ENCODE measurements around the gene STAT1.

The STAT1 gene

DNA sequence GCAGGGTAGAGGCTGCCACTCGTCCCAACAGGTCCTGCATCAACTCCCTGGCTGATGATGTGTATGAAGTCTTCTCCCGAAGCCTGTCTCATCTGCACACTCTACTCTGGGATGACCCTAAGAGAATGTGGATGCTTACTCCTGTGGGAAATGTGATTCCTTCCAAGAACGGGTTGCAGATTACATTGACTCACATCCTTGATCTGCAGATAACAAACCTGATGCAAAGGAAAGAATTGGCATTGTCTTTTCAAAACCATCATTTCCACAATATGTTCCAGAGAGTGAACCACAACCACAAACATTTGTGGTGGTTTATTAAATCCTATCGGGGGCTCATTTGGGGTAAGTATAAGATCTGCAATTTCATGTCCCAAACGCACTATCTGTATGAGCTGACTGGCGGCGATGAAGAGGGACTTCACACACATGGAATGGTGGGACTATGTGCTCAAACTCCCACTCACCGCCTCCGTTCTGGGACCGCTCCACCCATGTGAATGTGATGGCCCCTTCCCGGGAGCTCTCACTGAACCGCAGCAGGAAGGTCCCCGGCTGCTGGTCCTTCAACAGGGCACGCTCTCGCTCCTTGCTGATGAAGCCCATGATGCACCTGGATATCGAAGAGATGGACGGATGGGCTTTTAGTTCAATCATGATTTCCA lies 35.5 kb downstream of the STAT1 start:
- H3K27me3 ChIP-seq (replicated peaks; ENCODE audit: control insufficient read depth, insufficient read depth, low read length): no peaks in the 10 kb centered on the region
- H3K9me3 ChIP-seq (ENCODE audit: control insufficient read depth, low read length): no peaks in the 10 kb centered on the region
- H3K4me3 ChIP-seq (ENCODE audit: low read length): no peak overlapping the region
- H3K9ac ChIP-seq (ENCODE audit: low read length): no peak overlapping the region
- DNase-seq (ENCODE audit: low read depth): no peak
- H3K4me1 ChIP-seq (ENCODE audit: control insufficient read depth, insufficient read depth, low read length): peaks cover 21% of the 10 kb centered on the region
- H3K36me3 ChIP-seq (ENCODE audit: control insufficient read depth, insufficient read depth, low read length, severe bottlenecking): peaks cover 100% of the 10 kb centered on the region

DNA sequence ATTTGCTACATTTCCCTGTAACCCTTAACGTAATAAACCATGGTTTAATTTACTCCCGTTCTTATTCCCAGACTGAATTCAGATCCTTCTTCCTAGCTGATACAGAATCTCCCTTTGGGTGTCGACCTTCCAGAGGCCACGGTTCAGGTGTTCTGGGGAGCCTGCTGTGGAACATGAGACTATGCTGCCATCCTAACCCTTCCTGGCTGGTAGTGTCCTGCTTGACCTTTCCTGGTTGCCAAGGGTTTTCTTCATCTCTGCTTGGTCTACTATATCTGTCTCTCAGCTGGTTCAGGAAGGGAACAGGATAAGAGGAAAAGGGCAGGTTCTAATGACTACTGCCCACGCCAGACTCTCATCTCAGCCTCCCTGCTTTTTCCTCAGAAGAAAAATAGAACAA lies 36.5 kb downstream of the STAT1 start:
- Histone ChIP-seq H3K4me3 (ENCODE audit: low read length) (no peak overlapping the region), H3K36me3 (ENCODE audit: control insufficient read depth, insufficient read depth, low read length, severe bottlenecking) (peaks cover 100% of the 10 kb centered on the region), H3K9ac (ENCODE audit: low read length) (no peak overlapping the region), H3K4me1 (ENCODE audit: control insufficient read depth, insufficient read depth, low read length) (peaks cover 32% of the 10 kb centered on the region), H3K27me3 (replicated peaks; ENCODE audit: control insufficient read depth, insufficient read depth, low read length) (no peaks in the 10 kb centered on the region), H3K9me3 (ENCODE audit: control insufficient read depth, low read length) (no peaks in the 10 kb centered on the region)
- no peak for DNase-seq (ENCODE audit: low read depth)

- no peaks in the 10 kb centered on the region for H3K27me3 ChIP-seq (replicated peaks; ENCODE audit: control insufficient read depth, insufficient read depth, low read length)
- H3K4me3 ChIP-seq (ENCODE audit: low read length): no peak overlapping the region
- H3K4me1 ChIP-seq (ENCODE audit: control insufficient read depth, insufficient read depth, low read length): peaks cover 38% of the 10 kb centered on the region
- peaks cover 100% of the 10 kb centered on the region for H3K36me3 ChIP-seq (ENCODE audit: control insufficient read depth, insufficient read depth, low read length, severe bottlenecking)
- DNase-seq (ENCODE audit: low read depth): no peak
- H3K9ac ChIP-seq (ENCODE audit: low read length): no peak overlapping the region
- no peaks in the 10 kb centered on the region for H3K9me3 ChIP-seq (ENCODE audit: control insufficient read depth, low read length)
These were observed 37.5 kb downstream of the STAT1 start for GRCh38 chr2:190976521-190976920.

DNA sequence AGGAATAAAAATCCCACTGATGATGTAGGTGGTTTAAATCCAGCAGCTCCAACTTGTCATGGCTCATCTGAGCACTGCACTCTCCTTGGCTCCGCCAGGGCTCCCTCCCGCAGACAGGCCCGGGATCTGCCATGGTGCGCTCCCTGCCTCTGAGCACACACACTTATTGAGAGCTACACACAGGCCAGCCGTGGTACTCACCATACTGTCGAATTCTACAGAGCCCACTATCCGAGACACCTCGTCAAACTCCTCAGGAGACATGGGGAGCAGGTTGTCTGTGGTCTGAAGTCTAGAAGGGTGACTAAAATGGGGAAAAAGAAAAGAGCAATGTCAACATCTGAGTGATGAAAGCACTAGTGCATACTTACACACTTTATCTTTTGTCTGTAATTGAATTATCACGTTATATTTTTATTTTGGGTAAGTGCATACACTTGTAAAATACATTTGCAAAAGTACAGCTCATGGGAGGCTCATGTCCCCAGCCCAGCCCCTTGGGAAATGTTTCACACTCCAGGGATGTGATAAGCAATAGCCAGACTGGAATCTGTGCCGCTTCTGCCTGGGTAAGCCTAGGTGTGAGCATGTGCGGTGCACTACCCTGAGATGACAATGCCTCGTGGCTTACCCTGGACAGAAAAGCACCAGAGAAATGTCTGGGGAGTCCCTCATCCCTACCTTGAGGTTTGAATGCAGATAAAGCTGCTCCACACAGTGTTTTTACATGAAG lies 39.2 kb downstream of the STAT1 start:
- Histone ChIP-seq H3K27me3 (replicated peaks; ENCODE audit: control insufficient read depth, insufficient read depth, low read length) (no peaks in the 10 kb centered on the region), H3K9me3 (ENCODE audit: control insufficient read depth, low read length) (no peaks in the 10 kb centered on the region), H3K9ac (ENCODE audit: low read length) (peak overlapping the region; percentile 57), H3K4me3 (ENCODE audit: low read length) (peak overlapping the region; percentile 39), H3K36me3 (ENCODE audit: control insufficient read depth, insufficient read depth, low read length, severe bottlenecking) (peaks cover 100% of the 10 kb centered on the region), H3K4me1 (ENCODE audit: control insufficient read depth, insufficient read depth, low read length) (peaks cover 43% of the 10 kb centered on the region)
- DNase-seq (ENCODE audit: low read depth): no peak

DNA sequence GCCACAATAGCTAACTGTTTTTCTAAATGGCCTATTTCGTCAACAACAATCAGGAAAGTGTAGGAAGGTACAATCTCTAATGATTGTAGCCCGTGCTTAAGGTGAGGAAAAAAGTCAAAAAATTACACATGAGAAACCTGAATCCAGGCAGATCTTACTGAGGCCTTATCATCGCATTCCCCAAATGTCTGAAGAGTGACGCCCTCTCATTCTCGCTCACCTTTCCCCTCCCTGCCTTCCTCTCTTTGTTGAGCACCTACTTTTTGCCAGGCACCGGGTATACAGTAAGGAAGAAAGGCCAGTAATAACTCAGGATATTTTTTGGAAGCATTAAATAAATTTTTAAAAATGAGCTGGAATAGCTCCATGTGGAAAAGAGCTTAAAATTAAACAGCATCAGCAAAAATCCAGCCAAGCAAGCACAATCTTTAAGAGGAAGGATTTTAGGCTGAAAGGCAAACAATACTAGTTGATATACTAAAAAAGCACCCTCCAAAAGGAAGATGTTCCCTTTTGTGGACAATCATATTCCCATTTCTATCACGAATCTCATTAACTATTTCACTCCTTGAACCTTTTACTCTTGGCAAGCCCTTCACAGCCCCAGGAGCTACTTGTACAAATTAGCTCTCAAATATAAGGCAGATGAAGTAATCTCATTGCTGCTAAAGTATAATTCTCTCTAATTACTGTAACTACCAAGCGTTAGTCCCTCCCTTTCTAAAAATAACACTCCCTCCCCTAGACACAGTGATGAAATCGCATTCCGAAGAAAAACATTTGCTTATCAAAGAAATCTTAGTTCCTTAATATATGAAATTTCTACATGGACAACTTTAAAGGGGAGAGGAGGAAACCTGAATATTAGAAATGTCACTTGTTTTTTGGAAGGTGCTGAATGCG lies 40.0 kb downstream of the STAT1 start:
- peaks cover 43% of the 10 kb centered on the region for H3K4me1 ChIP-seq (ENCODE audit: control insufficient read depth, insufficient read depth, low read length)
- H3K36me3 ChIP-seq (ENCODE audit: control insufficient read depth, insufficient read depth, low read length, severe bottlenecking): peaks cover 100% of the 10 kb centered on the region

DNA sequence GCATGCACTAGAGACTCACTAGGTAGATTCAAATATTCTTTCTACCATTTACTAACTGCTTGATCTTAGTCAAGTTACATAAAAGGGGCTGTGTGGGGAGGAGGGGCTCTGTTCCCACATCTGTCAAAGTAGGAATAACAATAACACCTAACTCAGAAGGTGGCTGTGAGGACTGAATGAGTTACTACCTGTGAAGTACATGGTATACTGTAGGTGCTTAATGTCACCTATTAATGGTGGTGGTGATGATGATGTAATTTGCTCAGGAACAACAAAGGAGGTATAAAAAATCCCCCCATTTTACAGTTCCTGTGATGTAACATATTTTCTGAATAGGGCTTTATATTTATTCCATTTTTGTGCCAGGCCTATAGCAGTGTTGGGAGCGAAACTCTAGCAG lies 40.7 kb downstream of the STAT1 start:
- Histone ChIP-seq H3K27me3 (replicated peaks; ENCODE audit: control insufficient read depth, insufficient read depth, low read length) (no peaks in the 10 kb centered on the region), H3K36me3 (ENCODE audit: control insufficient read depth, insufficient read depth, low read length, severe bottlenecking) (peaks cover 100% of the 10 kb centered on the region), H3K4me1 (ENCODE audit: control insufficient read depth, insufficient read depth, low read length) (peaks cover 43% of the 10 kb centered on the region), H3K9me3 (ENCODE audit: control insufficient read depth, low read length) (no peaks in the 10 kb centered on the region), H3K4me3 (ENCODE audit: low read length) (peak overlapping the region; percentile 43), H3K9ac (ENCODE audit: low read length) (peak overlapping the region; percentile 57)
- DNase-seq (ENCODE audit: low read depth): no peak

More for the DNA sequence above, 40.0 kb downstream of the STAT1 start:
- DNase-seq (ENCODE audit: low read depth): peak; percentile 23
- peak overlapping the region; percentile 57 for H3K9ac ChIP-seq (ENCODE audit: low read length)
- no peaks in the 10 kb centered on the region for H3K27me3 ChIP-seq (replicated peaks; ENCODE audit: control insufficient read depth, insufficient read depth, low read length)
- peak overlapping the region; percentile 43 for H3K4me3 ChIP-seq (ENCODE audit: low read length)
- no peaks in the 10 kb centered on the region for H3K9me3 ChIP-seq (ENCODE audit: control insufficient read depth, low read length)

DNA sequence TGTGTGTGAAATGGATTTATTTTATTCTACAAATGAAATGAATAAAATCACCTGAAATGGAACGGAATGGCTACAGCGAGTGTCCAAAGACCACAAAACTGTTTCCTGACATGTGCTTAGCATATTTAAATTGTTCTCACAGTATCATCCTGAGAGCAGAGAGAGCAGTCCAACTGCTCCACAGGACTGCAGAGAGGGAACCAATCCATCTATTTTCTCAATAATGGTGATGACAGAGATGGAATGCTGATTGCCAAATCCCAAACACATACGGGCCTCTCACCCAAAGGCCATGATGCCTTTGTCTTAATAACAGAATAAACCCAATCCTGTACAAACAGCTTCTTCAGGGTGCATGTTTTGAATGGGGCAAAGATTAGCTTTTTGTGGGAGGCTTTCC lies 41.1 kb downstream of the STAT1 start:
- peak overlapping the region; percentile 43 for H3K4me3 ChIP-seq (ENCODE audit: low read length)
- peaks cover 100% of the 10 kb centered on the region for H3K36me3 ChIP-seq (ENCODE audit: control insufficient read depth, insufficient read depth, low read length, severe bottlenecking)
- no peaks in the 10 kb centered on the region for H3K9me3 ChIP-seq (ENCODE audit: control insufficient read depth, low read length)
- no peak for DNase-seq (ENCODE audit: low read depth)
- H3K9ac ChIP-seq (ENCODE audit: low read length): peak overlapping the region; percentile 57
- H3K4me1 ChIP-seq (ENCODE audit: control insufficient read depth, insufficient read depth, low read length): peaks cover 43% of the 10 kb centered on the region
- no peaks in the 10 kb centered on the region for H3K27me3 ChIP-seq (replicated peaks; ENCODE audit: control insufficient read depth, insufficient read depth, low read length)

DNA sequence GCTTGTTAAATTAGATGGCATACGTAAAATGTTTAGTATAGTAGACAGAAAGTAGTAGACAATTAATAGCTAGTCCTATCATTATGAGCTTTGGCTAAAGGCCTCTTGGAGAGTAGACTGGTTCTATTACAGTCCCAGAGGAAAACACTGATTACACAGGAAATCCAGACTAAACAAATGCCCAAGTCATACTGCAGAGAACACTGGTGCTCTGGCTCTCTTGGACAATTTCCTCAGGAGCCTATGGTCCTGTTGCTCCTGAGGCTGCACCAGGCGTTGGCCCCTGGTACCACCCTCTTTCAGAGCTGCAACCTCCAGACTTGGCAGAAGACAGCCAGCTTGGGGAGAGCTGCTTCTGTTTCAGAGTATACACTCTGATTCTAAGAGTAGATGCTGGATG lies 41.8 kb downstream of the STAT1 start:
- Histone ChIP-seq H3K9ac (ENCODE audit: low read length) (no peak overlapping the region), H3K36me3 (ENCODE audit: control insufficient read depth, insufficient read depth, low read length, severe bottlenecking) (peaks cover 100% of the 10 kb centered on the region), H3K9me3 (ENCODE audit: control insufficient read depth, low read length) (no peaks in the 10 kb centered on the region), H3K4me1 (ENCODE audit: control insufficient read depth, insufficient read depth, low read length) (peaks cover 43% of the 10 kb centered on the region), H3K4me3 (ENCODE audit: low read length) (no peak overlapping the region), H3K27me3 (replicated peaks; ENCODE audit: control insufficient read depth, insufficient read depth, low read length) (no peaks in the 10 kb centered on the region)
- DNase-seq (ENCODE audit: low read depth): no peak

GRCh38 chr2:190970873-190971506 lies 43.0 kb downstream of the STAT1 start:
- Histone ChIP-seq H3K27me3 (replicated peaks; ENCODE audit: control insufficient read depth, insufficient read depth, low read length) (no peaks in the 10 kb centered on the region), H3K9ac (ENCODE audit: low read length) (no peak overlapping the region), H3K9me3 (ENCODE audit: control insufficient read depth, low read length) (no peaks in the 10 kb centered on the region), H3K4me3 (ENCODE audit: low read length) (no peak overlapping the region), H3K36me3 (ENCODE audit: control insufficient read depth, insufficient read depth, low read length, severe bottlenecking) (peaks cover 100% of the 10 kb centered on the region), H3K4me1 (ENCODE audit: control insufficient read depth, insufficient read depth, low read length) (peaks cover 43% of the 10 kb centered on the region)
- DNase-seq (ENCODE audit: low read depth): no peak

DNA sequence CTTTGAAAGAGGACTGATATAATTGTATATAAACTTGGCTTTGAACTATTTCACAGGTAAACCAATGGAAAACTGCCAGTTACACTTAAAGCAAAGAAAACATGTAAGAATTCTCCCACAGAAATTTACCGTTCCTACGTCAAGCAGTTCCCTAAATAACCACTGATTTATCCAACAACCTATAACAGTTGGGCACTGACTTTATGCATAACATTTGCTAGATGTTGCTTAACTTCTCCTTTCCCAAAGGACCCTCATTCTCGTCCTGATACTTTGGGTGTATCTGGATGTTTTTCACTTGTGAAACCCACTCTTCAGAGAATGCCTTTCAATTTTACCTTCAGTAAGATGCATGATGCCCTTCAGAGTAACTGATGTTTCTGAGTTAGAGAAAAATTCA lies 43.8 kb downstream of the STAT1 start:
- Histone ChIP-seq H3K36me3 (ENCODE audit: control insufficient read depth, insufficient read depth, low read length, severe bottlenecking) (peaks cover 100% of the 10 kb centered on the region), H3K9ac (ENCODE audit: low read length) (no peak overlapping the region), H3K9me3 (ENCODE audit: control insufficient read depth, low read length) (no peaks in the 10 kb centered on the region), H3K27me3 (replicated peaks; ENCODE audit: control insufficient read depth, insufficient read depth, low read length) (no peaks in the 10 kb centered on the region), H3K4me1 (ENCODE audit: control insufficient read depth, insufficient read depth, low read length) (peaks cover 38% of the 10 kb centered on the region), H3K4me3 (ENCODE audit: low read length) (no peak overlapping the region)
- DNase-seq (ENCODE audit: low read depth): no peak

DNA sequence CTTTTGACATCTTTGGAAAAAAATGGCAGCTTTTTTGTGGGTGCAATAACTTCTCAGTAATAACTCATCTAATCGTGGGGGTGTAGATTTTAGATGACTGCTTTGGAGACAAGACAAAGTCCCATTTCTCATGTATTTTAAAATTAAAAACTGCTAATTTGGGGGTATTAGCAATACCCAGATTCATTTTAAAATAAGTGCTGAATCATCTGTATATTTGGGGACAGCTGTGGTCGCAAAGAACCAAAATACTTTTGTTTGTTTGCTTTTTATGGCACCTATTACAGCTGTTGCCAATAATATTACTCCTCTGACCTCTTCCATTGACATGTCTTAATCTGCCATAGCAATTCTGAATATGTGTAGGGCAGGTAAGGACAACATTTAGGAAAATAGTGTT lies 45.4 kb downstream of the STAT1 start:
- no peak overlapping the region for H3K9ac ChIP-seq (ENCODE audit: low read length)
- no peaks in the 10 kb centered on the region for H3K9me3 ChIP-seq (ENCODE audit: control insufficient read depth, low read length)
- H3K4me3 ChIP-seq (ENCODE audit: low read length): no peak overlapping the region
- no peaks in the 10 kb centered on the region for H3K27me3 ChIP-seq (replicated peaks; ENCODE audit: control insufficient read depth, insufficient read depth, low read length)
- H3K36me3 ChIP-seq (ENCODE audit: control insufficient read depth, insufficient read depth, low read length, severe bottlenecking): peaks cover 100% of the 10 kb centered on the region
- no peak for DNase-seq (ENCODE audit: low read depth)
- peaks cover 22% of the 10 kb centered on the region for H3K4me1 ChIP-seq (ENCODE audit: control insufficient read depth, insufficient read depth, low read length)

All from adipocyte (in vitro differentiated cells).